Measurements from ENCODE around the gene SLC23A2.
"Not testable (repeated sequence)": the region's sequence is repeated elsewhere in the genome, so short reads cannot be mapped to it uniquely, and the experiment has no call there.

Gene SLC23A2

GRCh38 chr20:4869290-4870193 is 131.8 kb downstream of the SLC23A2 start:
- peak; percentile 38 for DNase-seq

GRCh38 chr20:4867051-4867450 is 134.3 kb downstream of the SLC23A2 start:
- no peak for DNase-seq

GRCh38 chr20:4866429-4866828 is 134.9 kb downstream of the SLC23A2 start:
- no peak for DNase-seq

- no peak for DNase-seq
Observed at GRCh38 chr20:4864311-4864752, 137.0 kb downstream of the SLC23A2 start.

GRCh38 chr20:4862661-4863060 is 138.6 kb downstream of the SLC23A2 start:
- no peak for DNase-seq

GRCh38 chr20:4861961-4862360 is 139.3 kb downstream of the SLC23A2 start:
- no peak for DNase-seq

GRCh38 chr20:4858000-4858399 is 143.3 kb downstream of the SLC23A2 start:
- DNase-seq = no peak

GRCh38 chr20:4856022-4856755 is 145.1 kb downstream of the SLC23A2 start:
- no peak for DNase-seq

GRCh38 chr20:4855555-4855954 is 145.8 kb downstream of the SLC23A2 start:
- DNase-seq = no peak

GRCh38 chr20:4855097-4855496 is 146.2 kb downstream of the SLC23A2 start:
- DNase-seq = no peak

- no peak for DNase-seq
Observed at GRCh38 chr20:4854561-4854901, 146.8 kb downstream of the SLC23A2 start.

GRCh38 chr20:4853757-4854560 is 147.4 kb downstream of the SLC23A2 start:
- DNase-seq = no peak

- no peak for DNase-seq
Observed at GRCh38 chr20:4853004-4853403, 148.3 kb downstream of the SLC23A2 start.

- no peak for DNase-seq
Observed at GRCh38 chr20:4850960-4851359, 150.3 kb downstream of the SLC23A2 start.

GRCh38 chr20:4848829-4849228 is 152.5 kb downstream of the SLC23A2 start:
- DNase-seq = not testable (repeated sequence)

GRCh38 chr20:4848041-4848440 is 153.3 kb downstream of the SLC23A2 start:
- no peak for DNase-seq

- DNase-seq = no peak
Observed at GRCh38 chr20:4846821-4847220, 154.5 kb downstream of the SLC23A2 start.

GRCh38 chr20:4844751-4845465 is 156.4 kb downstream of the SLC23A2 start:
- no peak for DNase-seq

- DNase-seq = no peak
Observed at GRCh38 chr20:4844325-4844724, 157.0 kb downstream of the SLC23A2 start.

- DNase-seq = no peak
Observed at GRCh38 chr20:4840801-4841200, 160.5 kb downstream of the SLC23A2 start.

GRCh38 chr20:4838526-4838925 is 162.8 kb downstream of the SLC23A2 start:
- DNase-seq = no peak

GRCh38 chr20:4837760-4838159 is 163.6 kb downstream of the SLC23A2 start:
- DNase-seq = no peak

- no peak for DNase-seq
Observed at GRCh38 chr20:4836935-4837334, 164.4 kb downstream of the SLC23A2 start.

All from CD4-positive, alpha-beta T cell treated with Interleukin-12 subunit alpha and Interleukin-12 subunit beta, for 1 hour (primary cell).